Kidney capillary endothelial cell (primary cell): ENCODE results near the gene ELOB.

Experiments
- DNase-seq: peaks from one replicate; pipeline ENCODE4 v3.0.0-alpha.2; 2018; ENCODE audit warnings: low spot score

The ELOB gene

GRCh38 chr16:2782583-2783351 is 5.7 kb upstream of the ELOB start:
- DNase-seq: no peak

GRCh38 chr16:2779978-2780898 is 3.2 kb upstream of the ELOB start:
- DNase-seq: no peak

GRCh38 chr16:2779151-2779920 is 2.3 kb upstream of the ELOB start:
- DNase-seq: no peak

- no peak for DNase-seq
Measured at GRCh38 chr16:2778630-2778958, 1.5 kb upstream of the ELOB start.

- no peak for DNase-seq
Measured at GRCh38 chr16:2777903-2778629, 986 bp upstream of the ELOB start.

- no peak for DNase-seq
Measured at GRCh38 chr16:2776500-2777139, 460 bp downstream of the ELOB start.

GRCh38 chr16:2775765-2776499 is 1.1 kb downstream of the ELOB start:
- no peak for DNase-seq

- no peak for DNase-seq
Measured at GRCh38 chr16:2775131-2775716, 1.9 kb downstream of the ELOB start.

- DNase-seq: no peak
Measured at GRCh38 chr16:2774161-2774891, 2.8 kb downstream of the ELOB start.

GRCh38 chr16:2773188-2773968 is 3.7 kb downstream of the ELOB start:
- no peak for DNase-seq

GRCh38 chr16:2771496-2772402 is 5.3 kb downstream of the ELOB start:
- no peak for DNase-seq

- DNase-seq: no peak
Measured at GRCh38 chr16:2770057-2770951, 6.8 kb downstream of the ELOB start.

GRCh38 chr16:2769675-2770056 is 7.4 kb downstream of the ELOB start:
- no peak for DNase-seq

GRCh38 chr16:2769100-2769529 is 8.0 kb downstream of the ELOB start:
- no peak for DNase-seq

- DNase-seq: no peak
Measured at GRCh38 chr16:2768403-2769089, 8.5 kb downstream of the ELOB start.

GRCh38 chr16:2767891-2768290 is 9.2 kb downstream of the ELOB start:
- no peak for DNase-seq
